WTC11 (cell line): ENCODE results near the gene SIX6.

ENCODE experiments used
- ARID4B ChIP-seq: sonication (generic); formaldehyde crosslinking; IDR thresholded peaks from 2 replicates; pipeline ENCODE4 v1.8.0; 2023; ENCODE audit warnings: missing genetic modification reagents, mild to moderate bottlenecking, borderline replicate concordance
- CDX4 ChIP-seq: fragments of 250-450 bp; sonication (Bioruptor Pico); IDR thresholded peaks from 2 replicates; pipeline ENCODE4 v1.9.0; 2021; ENCODE audit warnings: moderate library complexity, mild to moderate bottlenecking, inconsistent platforms, borderline replicate concordance
- CREB1 ChIP-seq: sonication (generic); formaldehyde crosslinking; IDR thresholded peaks from 2 replicates; pipeline ENCODE4 v1.8.0; 2023; ENCODE audit warnings: mild to moderate bottlenecking, missing genetic modification reagents
- CTCF ChIP-seq: fragments of 200-600 bp; IDR thresholded peaks from 2 replicates; pipeline ENCODE4 v1.8.0; 2022; ENCODE audit warnings: antibody characterized with exemption
- E2F4 ChIP-seq: sonication (generic); formaldehyde crosslinking; IDR thresholded peaks from 2 replicates; pipeline ENCODE4 v1.8.1; 2022; ENCODE audit warnings: low read depth, mild to moderate bottlenecking, moderate library complexity, missing genetic modification reagents, borderline replicate concordance
- E2F5 ChIP-seq: sonication (generic); formaldehyde crosslinking; IDR thresholded peaks from 2 replicates; pipeline ENCODE4 v1.8.1; 2022; ENCODE audit warnings: mild to moderate bottlenecking, moderate library complexity, missing genetic modification reagents
- GABPB1 ChIP-seq: sonication (generic); formaldehyde crosslinking; IDR thresholded peaks from 2 replicates; pipeline ENCODE4 v1.8.1; 2023; ENCODE audit warnings: mild to moderate bottlenecking, missing genetic modification reagents
- MAX ChIP-seq: sonication (generic); formaldehyde crosslinking; IDR thresholded peaks from 2 replicates; pipeline ENCODE4 v1.8.0; 2022; ENCODE audit warnings: mild to moderate bottlenecking, missing genetic modification reagents
- NFATC4 ChIP-seq: fragments of 250-450 bp; sonication (Bioruptor Pico); IDR thresholded peaks from 2 replicates; pipeline ENCODE4 v1.9.0; 2021; ENCODE audit warnings: mild to moderate bottlenecking
- NR1H2 ChIP-seq: sonication (generic); formaldehyde crosslinking; IDR thresholded peaks from 2 replicates; pipeline ENCODE4 v1.9.0; 2021; ENCODE audit warnings: mild to moderate bottlenecking, moderate library complexity, missing genetic modification reagents
- NR2C2 ChIP-seq: sonication (generic); formaldehyde crosslinking; IDR thresholded peaks from 2 replicates; pipeline ENCODE4 v1.8.0; 2022; ENCODE audit warnings: mild to moderate bottlenecking, missing genetic modification reagents
- NR3C1 ChIP-seq: sonication (generic); formaldehyde crosslinking; conservative IDR thresholded peaks from 2 replicates; pipeline ENCODE4 v1.8.1; 2023; ENCODE audit warnings: low read depth, mild to moderate bottlenecking, missing genetic modification reagents
- USF2 ChIP-seq: sonication (generic); formaldehyde crosslinking; IDR thresholded peaks from 2 replicates; pipeline ENCODE4 v1.8.1; 2023; ENCODE audit warnings: mild to moderate bottlenecking, missing genetic modification reagents, moderate library complexity
- ZNF396 ChIP-seq: fragments of 250-450 bp; sonication (Bioruptor Pico); IDR thresholded peaks from 2 replicates; pipeline ENCODE4 v1.8.0; 2021; ENCODE audit warnings: mild to moderate bottlenecking, moderate library complexity, borderline replicate concordance

- no peak for TF ChIP-seq CTCF
- TF ChIP-seq MAX (CRISPR knock-in tag) = no peak
- TF ChIP-seq NFATC4 (CRISPR knock-in tag) = no peak
- no peak for TF ChIP-seq E2F4 (CRISPR knock-in tag)
- no peak for TF ChIP-seq ZNF396
- TF ChIP-seq USF2 = no peak
- TF ChIP-seq NR2C2 (CRISPR knock-in tag) = no peak
- no peak for TF ChIP-seq CREB1 (CRISPR knock-in tag)
- TF ChIP-seq GABPB1 (CRISPR knock-in tag) = no peak
- TF ChIP-seq NR3C1 (CRISPR knock-in tag) = no peak
- no peak for TF ChIP-seq NR1H2 (CRISPR knock-in tag)
- TF ChIP-seq E2F5 (CRISPR knock-in tag) = no peak
- TF ChIP-seq CDX4 = no peak
- TF ChIP-seq ARID4B (CRISPR knock-in tag) = no peak
Measured at GRCh38 chr14:60505448-60505847, 3.5 kb upstream of the SIX6 start.
